Adipocyte (in vitro differentiated cells): Measurements from ENCODE around the gene PTPRN2.

Source experiments
- DNase-seq: peaks from one replicate; pipeline ENCODE4 v3.0.0-alpha.2; 2015; ENCODE audit warnings: low read depth
- H3K27me3 ChIP-seq: replicated peaks from 2 replicates; pipeline ENCODE4 v1.7.0; 2013; ENCODE audit warnings: mild to moderate bottlenecking, low read length, moderate library complexity; ENCODE audit not compliant: control insufficient read depth, insufficient read depth
- H3K36me3 ChIP-seq: 2 replicates; pipeline ENCODE4 v1.7.0; 2013; ENCODE audit warnings: low read length, mild to moderate bottlenecking, moderate library complexity; ENCODE audit not compliant: control insufficient read depth, insufficient read depth, severe bottlenecking
- H3K4me1 ChIP-seq: 2 replicates; pipeline ENCODE4 v1.7.0; 2013; ENCODE audit warnings: mild to moderate bottlenecking, low read length, moderate library complexity; ENCODE audit not compliant: control insufficient read depth, insufficient read depth
- H3K4me3 ChIP-seq: 2 replicates; pipeline ENCODE4 v1.7.0; 2013; ENCODE audit warnings: mild to moderate bottlenecking, low read length, moderate library complexity
- H3K9ac ChIP-seq: 2 replicates; pipeline ENCODE4 v1.7.0; 2013; ENCODE audit warnings: mild to moderate bottlenecking, low read length, moderate library complexity
- H3K9me3 ChIP-seq: 2 replicates; pipeline ENCODE4 v1.7.0; 2013; ENCODE audit warnings: mild to moderate bottlenecking, low read length, moderate library complexity; ENCODE audit not compliant: control insufficient read depth

PTPRN2 gene

DNA sequence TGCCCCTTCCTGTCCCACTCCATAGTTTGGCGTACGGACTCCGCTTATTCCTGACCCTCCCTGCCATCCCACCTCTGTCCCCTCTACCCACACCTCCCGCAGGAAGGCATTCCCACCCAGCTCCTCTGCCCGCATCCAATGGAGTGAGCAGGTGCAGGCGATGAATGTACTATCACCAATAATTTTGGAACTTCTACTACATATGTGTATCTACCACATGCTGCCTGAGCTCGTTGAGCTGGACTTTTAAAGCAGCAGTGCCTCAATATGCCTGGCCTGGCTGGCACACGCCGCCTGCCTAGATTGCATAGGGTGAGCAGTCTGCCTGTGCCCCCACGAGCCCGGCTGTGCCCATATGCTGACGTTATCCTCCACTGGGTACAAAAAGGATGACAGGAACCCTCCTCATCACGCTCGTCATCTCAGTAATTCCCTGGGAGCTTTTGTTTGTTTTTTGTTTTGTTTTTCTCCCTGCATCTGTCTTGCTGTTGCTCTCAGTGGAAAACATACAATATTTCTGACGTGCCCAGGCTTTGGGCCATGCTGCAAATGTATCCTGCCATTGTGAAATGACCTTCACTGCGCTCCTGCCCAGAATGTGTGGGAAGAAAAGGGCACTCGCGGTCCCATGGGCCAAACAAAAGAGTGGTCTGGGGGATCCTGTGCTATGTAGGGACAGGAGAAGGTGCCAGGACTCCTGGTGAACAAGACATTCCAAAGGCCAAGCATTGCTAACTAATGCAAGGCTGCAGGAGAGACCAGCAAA lies 302.8 kb downstream of the PTPRN2 start:
- DNase-seq: no peak
- peaks cover 28% of the 10 kb centered on the region for H3K9me3 ChIP-seq
- no peaks in the 10 kb centered on the region for H3K36me3 ChIP-seq
- H3K4me3 ChIP-seq: no peak overlapping the region
- no peak overlapping the region for H3K9ac ChIP-seq
- H3K4me1 ChIP-seq: no peaks in the 10 kb centered on the region
- H3K27me3 ChIP-seq: no peaks in the 10 kb centered on the region

DNA sequence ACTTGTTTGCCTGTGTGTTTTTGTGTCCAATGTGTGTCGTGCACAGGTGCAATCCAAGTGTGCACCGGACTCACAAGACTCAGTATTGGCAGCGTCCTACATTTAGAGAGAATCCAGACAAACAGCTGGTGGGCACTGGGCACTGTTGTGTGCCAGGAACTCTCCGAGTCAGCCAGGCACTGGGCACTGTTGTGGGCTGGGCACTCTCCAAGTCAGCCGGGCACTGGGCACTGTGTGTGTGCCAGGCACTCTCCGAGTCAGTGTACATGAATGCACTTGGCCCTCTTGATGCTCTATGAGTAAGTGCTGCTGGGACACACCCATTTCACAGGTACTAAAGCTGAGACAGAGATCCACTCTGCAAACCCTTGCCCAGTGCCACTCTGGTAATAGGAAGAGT lies 303.5 kb downstream of the PTPRN2 start:
- Histone ChIP-seq H3K27me3 (no peaks in the 10 kb centered on the region), H3K9me3 (peaks cover 28% of the 10 kb centered on the region), H3K4me1 (no peaks in the 10 kb centered on the region), H3K9ac (no peak overlapping the region), H3K4me3 (no peak overlapping the region), H3K36me3 (no peaks in the 10 kb centered on the region)
- no peak for DNase-seq

DNA sequence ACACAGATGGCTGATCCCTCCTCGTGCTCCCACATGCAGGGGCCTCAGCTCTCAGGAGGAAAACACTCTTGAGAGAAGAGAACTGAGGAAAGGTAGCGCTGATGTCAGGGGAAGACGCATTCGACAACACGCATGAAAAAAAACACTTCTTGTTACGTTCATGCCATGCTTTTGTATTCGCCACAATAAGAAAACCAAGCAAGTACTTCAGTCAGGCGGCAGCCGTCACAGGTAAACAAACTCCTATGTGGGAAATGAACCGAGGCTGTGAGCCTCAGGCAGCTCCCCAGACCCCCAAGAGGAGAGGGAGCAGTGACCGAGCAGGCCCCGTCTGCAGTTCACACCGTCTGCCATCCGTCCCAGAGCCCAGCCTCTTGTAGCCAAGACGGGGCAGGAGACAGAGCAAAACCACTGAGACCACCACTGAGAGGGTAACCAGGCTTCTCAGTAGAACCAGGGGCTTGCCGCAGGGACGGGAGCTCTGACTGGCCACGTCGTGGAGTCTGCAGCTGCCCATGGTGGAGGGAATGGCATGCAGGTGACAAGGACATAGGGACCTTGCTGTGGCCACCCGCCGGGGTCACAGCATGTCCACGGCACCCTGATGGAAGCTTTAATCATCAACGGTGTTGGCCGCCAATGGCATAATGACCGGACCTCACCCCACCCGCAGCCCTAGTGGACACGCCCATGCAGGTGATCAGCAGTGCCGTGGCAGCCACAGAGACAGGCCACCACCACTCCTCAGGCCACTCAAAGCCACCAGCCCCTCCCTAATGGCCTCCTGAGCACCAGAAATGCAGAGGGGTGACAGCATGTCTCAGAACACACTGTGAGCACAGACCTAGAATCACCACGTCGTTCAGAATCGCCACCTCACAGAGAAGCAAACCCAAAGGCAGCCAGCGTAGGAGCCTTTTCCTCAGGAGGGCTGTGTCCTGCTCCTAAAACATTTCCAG lies 304.3 kb downstream of the PTPRN2 start:
- Histone ChIP-seq H3K9me3 (peaks cover 21% of the 10 kb centered on the region), H3K4me1 (no peaks in the 10 kb centered on the region), H3K9ac (no peak overlapping the region), H3K4me3 (no peak overlapping the region), H3K27me3 (no peaks in the 10 kb centered on the region), H3K36me3 (no peaks in the 10 kb centered on the region)
- DNase-seq: no peak

DNA sequence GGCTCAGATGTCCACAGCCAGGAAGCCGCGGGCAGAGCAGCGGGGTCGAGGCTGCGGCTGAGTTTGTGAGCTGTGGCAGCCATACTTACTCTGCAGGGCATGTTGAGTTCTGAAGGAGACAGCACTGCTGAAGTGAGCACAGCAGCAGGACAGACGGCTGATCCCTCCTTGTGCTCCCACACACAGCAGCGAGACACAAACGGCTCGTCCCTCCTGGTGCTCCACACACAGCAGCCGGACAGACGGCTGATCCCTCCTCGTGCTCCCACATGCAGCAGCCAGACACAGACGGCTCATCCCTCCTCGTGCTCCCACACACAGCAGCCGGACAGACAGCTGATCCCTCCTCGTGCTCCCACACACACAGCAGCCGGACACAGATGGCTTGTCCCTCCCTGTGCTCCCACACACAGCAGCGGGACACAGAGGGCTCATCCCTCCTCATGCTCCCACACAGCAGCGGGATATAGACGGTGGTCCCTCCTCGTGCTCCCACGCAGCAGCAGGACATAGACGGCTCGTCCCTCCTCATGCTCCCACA lies 305.1 kb downstream of the PTPRN2 start:
- peaks cover 16% of the 10 kb centered on the region for H3K9me3 ChIP-seq
- DNase-seq: no peak
- no peak overlapping the region for H3K4me3 ChIP-seq
- H3K9ac ChIP-seq: no peak overlapping the region
- no peaks in the 10 kb centered on the region for H3K36me3 ChIP-seq
- no peaks in the 10 kb centered on the region for H3K27me3 ChIP-seq
- no peaks in the 10 kb centered on the region for H3K4me1 ChIP-seq

DNA sequence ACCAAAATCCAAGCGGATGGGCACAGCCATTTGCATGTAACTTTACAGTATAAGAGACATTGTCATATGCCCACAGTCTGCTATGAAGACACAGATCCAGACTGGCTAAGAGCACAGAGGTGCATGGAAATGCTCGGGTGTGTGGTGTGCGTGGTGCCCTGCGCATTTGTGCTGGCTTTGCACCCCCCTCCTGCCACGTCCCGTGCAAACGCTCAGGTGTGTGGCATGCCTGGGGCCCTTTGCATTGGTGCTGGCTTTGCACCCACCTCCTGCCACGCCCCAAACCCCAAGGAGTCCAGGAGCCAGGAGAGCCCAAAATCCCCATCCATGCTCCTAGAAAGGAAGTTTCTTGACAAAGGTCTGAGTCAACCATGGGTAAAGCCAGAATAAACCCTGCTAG lies 306.2 kb downstream of the PTPRN2 start:
- H3K9ac ChIP-seq: no peak overlapping the region
- peaks cover 5% of the 10 kb centered on the region for H3K9me3 ChIP-seq
- no peak overlapping the region for H3K4me3 ChIP-seq

DNA sequence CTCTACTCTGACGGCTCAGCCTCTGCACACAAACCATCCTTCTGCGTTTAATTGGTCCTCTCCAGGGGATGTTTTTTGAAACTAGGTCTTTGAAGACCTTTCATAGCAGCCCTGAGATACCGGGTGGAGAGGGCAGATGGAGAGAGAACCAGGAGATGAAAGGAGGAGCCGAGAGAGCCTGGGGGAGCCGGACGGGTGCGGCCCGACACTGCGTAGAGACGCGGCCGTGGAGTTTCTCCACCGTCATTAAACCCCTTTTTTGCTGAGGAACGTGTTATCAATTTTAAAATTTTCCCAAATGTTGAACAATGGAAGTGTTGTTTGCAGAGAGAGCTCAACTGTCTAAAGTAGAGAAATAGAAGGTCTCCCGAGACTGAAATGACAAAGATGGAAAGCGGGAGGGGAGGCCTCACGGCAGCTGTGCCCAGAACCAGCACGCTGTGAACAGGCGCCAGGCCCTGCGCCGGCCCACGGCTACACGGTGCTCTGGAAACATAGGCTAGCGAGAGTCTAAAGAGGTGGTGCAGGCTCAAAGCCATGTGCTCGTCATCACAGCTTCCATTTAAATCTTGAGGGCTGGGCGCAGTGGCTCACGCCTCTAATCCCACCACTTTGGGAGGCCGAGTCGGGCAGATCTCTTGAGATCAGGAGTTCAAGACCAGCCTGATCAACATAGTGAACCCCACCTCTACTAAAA lies 307.0 kb downstream of the PTPRN2 start:
- DNase-seq: no peak
- H3K27me3 ChIP-seq: no peaks in the 10 kb centered on the region
- no peak overlapping the region for H3K9ac ChIP-seq
- no peaks in the 10 kb centered on the region for H3K9me3 ChIP-seq
- no peaks in the 10 kb centered on the region for H3K4me1 ChIP-seq
- no peaks in the 10 kb centered on the region for H3K36me3 ChIP-seq
- H3K4me3 ChIP-seq: no peak overlapping the region

More for the DNA sequence above, 306.2 kb downstream of the PTPRN2 start:
- Histone ChIP-seq H3K4me1 (no peaks in the 10 kb centered on the region), H3K36me3 (no peaks in the 10 kb centered on the region), H3K27me3 (no peaks in the 10 kb centered on the region)
- no peak for DNase-seq

DNA sequence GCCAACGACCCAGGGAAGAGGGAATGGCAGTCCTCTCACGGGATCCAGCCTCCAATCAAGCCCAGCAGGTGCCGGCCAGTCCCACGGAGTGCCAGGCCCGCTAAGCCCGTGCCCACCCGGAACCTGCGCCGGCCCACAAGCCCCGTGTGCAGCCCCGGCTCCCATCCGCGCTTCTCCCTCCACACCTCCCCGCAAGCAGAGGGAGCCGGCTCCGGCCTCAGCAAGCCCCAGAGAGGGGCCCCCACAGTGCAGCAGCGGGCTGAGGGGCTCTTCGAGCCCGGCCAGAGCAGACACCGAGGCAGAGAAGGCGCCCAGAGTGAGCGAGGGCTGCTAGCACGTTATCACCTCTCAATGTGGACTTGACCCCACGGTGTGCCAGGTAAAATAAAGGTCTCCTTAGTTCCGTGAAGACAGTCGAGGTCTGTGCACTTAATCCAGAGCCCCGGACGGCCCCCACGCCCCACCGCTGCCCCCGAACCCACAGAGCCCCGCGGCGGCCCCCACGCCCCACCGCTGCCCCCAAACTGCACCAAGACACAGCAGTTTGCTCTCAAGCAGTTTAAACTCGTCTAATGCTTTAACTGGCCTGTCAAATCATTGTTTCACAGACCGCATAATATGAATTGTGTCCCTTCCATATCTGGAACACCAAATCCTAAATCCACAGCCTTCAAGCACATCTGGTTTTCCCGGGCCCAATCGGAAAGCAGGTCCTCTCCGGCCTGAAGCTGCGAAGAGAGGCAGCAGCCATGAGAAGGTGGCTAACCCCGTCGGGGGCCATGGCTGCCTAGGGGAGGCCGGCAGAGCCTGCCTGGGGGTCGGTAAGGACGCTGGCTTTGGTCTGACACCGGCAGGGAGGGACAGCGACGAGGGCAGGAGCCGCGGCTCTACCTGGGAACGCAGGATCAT lies 307.8 kb downstream of the PTPRN2 start:
- H3K9me3 ChIP-seq: no peaks in the 10 kb centered on the region
- no peak for DNase-seq

DNA sequence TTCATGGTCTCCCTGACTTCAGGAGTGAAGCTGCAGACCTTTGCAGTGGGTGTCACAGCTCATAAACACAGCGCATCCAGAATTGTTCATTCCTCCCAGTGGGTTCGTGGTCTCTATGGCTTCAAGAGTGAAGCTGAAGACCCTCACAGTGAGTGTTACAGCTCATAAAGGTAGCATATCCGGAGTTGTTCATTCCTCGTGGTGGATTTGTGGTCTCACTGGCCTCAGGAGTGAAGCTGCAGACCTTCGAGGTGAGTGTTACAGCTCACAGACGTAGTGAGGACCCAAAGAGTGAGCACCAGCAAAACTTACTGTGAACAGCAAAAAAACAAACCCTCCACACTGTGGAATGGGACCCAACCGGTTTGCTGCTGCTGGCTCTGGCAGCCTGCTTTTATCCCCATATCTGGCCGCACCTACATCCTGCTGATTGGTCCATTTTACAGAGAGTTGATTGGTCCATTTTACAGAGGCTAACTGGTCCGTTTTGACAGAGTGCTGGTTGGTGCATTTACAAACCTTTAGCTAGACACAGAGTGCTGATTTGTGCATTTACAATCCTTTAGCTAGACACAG lies 308.8 kb downstream of the PTPRN2 start:
- no peak overlapping the region for H3K4me3 ChIP-seq
- no peak for DNase-seq
- H3K9me3 ChIP-seq: no peaks in the 10 kb centered on the region
- H3K27me3 ChIP-seq: no peaks in the 10 kb centered on the region
- H3K9ac ChIP-seq: no peak overlapping the region
- H3K4me1 ChIP-seq: no peaks in the 10 kb centered on the region
- no peaks in the 10 kb centered on the region for H3K36me3 ChIP-seq

More for the DNA sequence above, 307.8 kb downstream of the PTPRN2 start:
- Histone ChIP-seq H3K9ac (no peak overlapping the region), H3K4me3 (no peak overlapping the region), H3K27me3 (no peaks in the 10 kb centered on the region), H3K36me3 (no peaks in the 10 kb centered on the region), H3K4me1 (no peaks in the 10 kb centered on the region)

DNA sequence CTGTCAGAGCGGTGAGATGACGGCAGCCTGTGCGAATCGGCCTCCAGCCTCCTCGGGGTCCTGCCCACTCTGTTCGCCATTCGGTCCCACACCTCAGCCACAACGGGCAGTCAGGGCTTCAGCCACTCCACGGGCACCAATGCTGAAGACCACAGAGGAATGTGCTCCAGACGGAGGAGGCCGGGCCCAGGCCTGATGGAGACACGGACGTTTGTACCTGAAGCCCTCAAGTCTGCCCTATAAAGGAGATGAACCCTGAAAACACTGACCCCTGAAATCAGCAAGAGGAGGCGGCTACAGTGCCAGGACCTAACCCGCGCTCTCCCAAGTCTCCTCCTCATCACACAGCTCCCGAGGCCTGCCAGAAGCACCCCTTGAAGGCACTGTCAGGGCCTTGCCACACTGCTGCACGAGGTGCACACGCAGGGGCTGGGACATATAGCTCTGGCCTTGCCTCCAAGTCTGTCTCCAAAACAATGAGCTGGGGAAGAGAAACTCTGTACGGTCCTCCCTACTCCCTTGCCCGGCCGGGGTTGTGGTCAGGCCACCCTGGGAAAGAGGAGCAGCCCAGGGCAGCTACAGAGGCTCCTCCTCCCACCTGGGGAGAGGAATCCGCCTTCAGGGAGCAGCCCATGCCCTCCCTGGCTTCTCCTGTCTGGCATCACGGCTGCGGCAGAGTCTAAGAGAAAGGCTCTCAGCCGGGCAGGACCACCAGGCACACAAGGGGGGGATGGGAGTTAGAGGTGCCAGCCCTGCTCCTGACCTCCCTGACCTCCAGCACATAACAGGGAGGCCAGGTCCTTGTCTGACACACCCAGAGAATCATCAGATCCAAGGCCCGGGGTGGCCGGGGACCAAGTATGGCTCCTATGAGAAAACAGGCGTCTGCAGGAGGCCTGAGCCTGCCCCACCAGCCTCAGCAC lies 310.1 kb downstream of the PTPRN2 start:
- H3K4me3 ChIP-seq: no peak overlapping the region

More for the DNA sequence above, 310.1 kb downstream of the PTPRN2 start:
- DNase-seq: no peak
- Histone ChIP-seq H3K27me3 (no peaks in the 10 kb centered on the region), H3K9me3 (no peaks in the 10 kb centered on the region), H3K9ac (no peak overlapping the region), H3K4me1 (no peaks in the 10 kb centered on the region), H3K36me3 (no peaks in the 10 kb centered on the region)
